A549 (cell line): ENCODE measurements around the gene SLC38A10.

Experiments used
- CEBPB ChIP-seq, 2 experiments: fragments of >200 bp in 1 of 2; sonication (Bioruptor Twin) in 1 of 2; formaldehyde crosslinking in 1 of 2; IDR thresholded peaks; 2 replicates each; pipeline ENCODE4 v1.6.1; 2012 to 2016
- CTCF ChIP-seq: fragments of >200 bp; sonication (Bioruptor Twin); formaldehyde crosslinking; IDR thresholded peaks from 3 replicates; pipeline ENCODE4 v1.5.1; 2016
- FOSL2 ChIP-seq, 2 experiments: fragments of 450-650 bp in 1 of 2; fragments of >200 bp in 1 of 2; sonication (Bioruptor Twin) in 1 of 2; formaldehyde crosslinking; IDR thresholded peaks; 2 replicates each; pipeline versions ENCODE4 v1.5.0 to v1.6.1; 2016 to 2020; ENCODE audit warnings: mild to moderate bottlenecking in 1 of 2, moderate library complexity in 1 of 2
- HMGXB4 ChIP-seq: fragments of 250-450 bp; sonication (Bioruptor Pico); IDR thresholded peaks from 2 replicates; pipeline ENCODE4 v1.5.0; 2021; ENCODE audit warnings: mild to moderate bottlenecking, moderate library complexity, borderline replicate concordance
- MAX ChIP-seq: IDR thresholded peaks from 2 replicates; pipeline ENCODE4 v1.6.1; 2012
- MYC ChIP-seq: IDR thresholded peaks from 2 replicates; pipeline ENCODE4 v1.6.1; 2012; ENCODE audit warnings: mild to moderate bottlenecking, inconsistent platforms, low read length, improper control_type of control experiment, borderline replicate concordance
- PHF8 ChIP-seq: fragments of 200-600 bp; sonication (generic); IDR thresholded peaks from 2 replicates; pipeline ENCODE4 v1.6.1; 2016; ENCODE audit warnings: low read depth, mild to moderate bottlenecking, antibody characterized with exemption, moderate library complexity, borderline replicate concordance
- POLR2A ChIP-seq: IDR thresholded peaks from 2 replicates; pipeline ENCODE4 v1.6.1; 2012; ENCODE audit warnings: mild to moderate bottlenecking, low read length
- POLR2AphosphoS2 ChIP-seq: conservative IDR thresholded peaks from 2 replicates; pipeline ENCODE4 v1.6.1; 2012; ENCODE audit warnings: low read length, improper control_type of control experiment, inconsistent platforms
- SMC3 ChIP-seq: fragments of >200 bp; sonication (Bioruptor Twin); formaldehyde crosslinking; IDR thresholded peaks from 3 replicates; pipeline ENCODE4 v1.6.1; 2018; ENCODE audit warnings: inconsistent platforms
- SREBF2 ChIP-seq: fragments of 450-650 bp; IDR thresholded peaks from 2 replicates; pipeline ENCODE4 v1.6.1; 2014; ENCODE audit warnings: mild to moderate bottlenecking, moderate library complexity
- TP53 ChIP-seq: fragments of 250-450 bp; sonication (Bioruptor Pico); IDR thresholded peaks from 2 replicates; pipeline ENCODE4 v1.5.0; 2021; ENCODE audit warnings: mild to moderate bottlenecking, moderate library complexity

GRCh38 chr17:81218459-81218858, 76.6 kb downstream of the SLC38A10 start:
- TF ChIP-seq FOSL2 (IDR thresholded peaks at IDR 0.05) (no peak), FOSL2 (CRISPR knock-in tag; IDR thresholded peaks at IDR 0.05) (no peak), POLR2AphosphoS2 (no peak), MAX (no peak), CTCF (no peak), TP53 (CRISPR knock-in tag) (no peak), SMC3 (no peak), POLR2A (no peak), PHF8 (no peak), SREBF2 (no peak), HMGXB4 (CRISPR knock-in tag) (no peak), MYC (no peak), CEBPB (IDR thresholded peaks at IDR 0.05) (no peak)
